GM18507 (cell line): ENCODE data around the gene KCNJ12.
"Not testable (repeated sequence)": the region's sequence is repeated elsewhere in the genome, so short reads cannot be mapped to it uniquely, and the experiment has no call there.

Experiments used
- DNase-seq: peaks from one replicate; pipeline ENCODE4 v3.0.0; 2011; ENCODE audit warnings: low read depth; ENCODE audit not compliant: insufficient read length; ENCODE audit errors: extremely low spot score
- FAIRE-seq: peaks from 2 replicates; lab custom pipeline; 2011; peaks lifted over from hg19 to GRCh38; lab: Jason Lieb, UNC

The KCNJ12 gene

GRCh38 chr17:21400816-21401593 is 24.8 kb downstream of the KCNJ12 start:
- FAIRE-seq: no peak
- no peak for DNase-seq

- not testable (repeated sequence) for DNase-seq, FAIRE-seq
Measured at GRCh38 chr17:21402166-21402571, 26.0 kb downstream of the KCNJ12 start.

- DNase-seq, FAIRE-seq: not testable (repeated sequence)
Measured at GRCh38 chr17:21402926-21403325, 26.8 kb downstream of the KCNJ12 start.

GRCh38 chr17:21404106-21404505 is 27.9 kb downstream of the KCNJ12 start:
- not testable (repeated sequence) for FAIRE-seq, DNase-seq

GRCh38 chr17:21404539-21404938 is 28.4 kb downstream of the KCNJ12 start:
- DNase-seq, FAIRE-seq: not testable (repeated sequence)

- not testable (repeated sequence) for DNase-seq, FAIRE-seq
Measured at GRCh38 chr17:21404956-21405731, 29.0 kb downstream of the KCNJ12 start.

- FAIRE-seq, DNase-seq: not testable (repeated sequence)
Measured at GRCh38 chr17:21405904-21406400, 29.8 kb downstream of the KCNJ12 start.

GRCh38 chr17:21406616-21407404 is 30.7 kb downstream of the KCNJ12 start:
- not testable (repeated sequence) for FAIRE-seq, DNase-seq

GRCh38 chr17:21407752-21408151 is 31.6 kb downstream of the KCNJ12 start:
- DNase-seq, FAIRE-seq: not testable (repeated sequence)

GRCh38 chr17:21408224-21408623 is 32.1 kb downstream of the KCNJ12 start:
- not testable (repeated sequence) for DNase-seq
- FAIRE-seq: peak; percentile 29

- FAIRE-seq, DNase-seq: not testable (repeated sequence)
Measured at GRCh38 chr17:21408766-21409300, 32.7 kb downstream of the KCNJ12 start.

GRCh38 chr17:21409388-21409787 is 33.2 kb downstream of the KCNJ12 start:
- not testable (repeated sequence) for FAIRE-seq, DNase-seq

- not testable (repeated sequence) for DNase-seq, FAIRE-seq
Measured at GRCh38 chr17:21409971-21410370, 33.8 kb downstream of the KCNJ12 start.

- not testable (repeated sequence) for DNase-seq, FAIRE-seq
Measured at GRCh38 chr17:21410371-21410770, 34.2 kb downstream of the KCNJ12 start.

- DNase-seq, FAIRE-seq: not testable (repeated sequence)
Measured at GRCh38 chr17:21410906-21411678, 34.9 kb downstream of the KCNJ12 start.

- not testable (repeated sequence) for DNase-seq, FAIRE-seq
Measured at GRCh38 chr17:21411679-21412205, 35.6 kb downstream of the KCNJ12 start.

GRCh38 chr17:21412207-21412681 is 36.1 kb downstream of the KCNJ12 start:
- FAIRE-seq, DNase-seq: not testable (repeated sequence)
